GM12878 (cell line): ENCODE data around the gene DPP4. TPM values are rescaled to one million over a fixed set of nuclear protein-coding genes. Genes with fewer than 3 reads are reported as not detected.

Experiments used
- ATAC-seq: fragments of 200-7000 bp; cut with Tn5 transposase; 3 replicates; pipeline ENCODE4 v1.9.1; 2020; ENCODE audit warnings: mild to moderate bottlenecking, moderate library complexity
- BruUV-seq: library from RNA; stranded (reverse); fragments of 400-500 nt; replicated peaks from 2 replicates; lab custom pipeline; 2021; lab: Mats Ljungman, UMichigan
- CTCF ChIA-PET: fragments of 300-600 bp; sonication (Branson Sonifier 250); formaldehyde crosslinking; extraction: SDS; loops from one replicate; lab custom pipeline; 2021; ENCODE audit warnings: inconsistent platforms; lab: Yijun Ruan, JAX
- POLR2A ChIA-PET: fragments of 350-600 bp; formaldehyde crosslinking; extraction: SDS; loops from one replicate; lab custom pipeline; 2021; ENCODE audit warnings: inconsistent platforms; lab: Charles Lee
- RAD21 ChIA-PET: fragments of 300-600 bp; sonication (Branson Sonifier 250); formaldehyde crosslinking; loops from one replicate; lab custom pipeline; 2023; ENCODE audit warnings: antibody characterized with exemption; ENCODE audit not compliant: unreplicated experiment; lab: Charles Lee
- SMC1A ChIA-PET: fragments of 300-600 bp; sonication (Branson Sonifier 250); formaldehyde crosslinking; loops from one replicate; lab custom pipeline; 2023; ENCODE audit not compliant: unreplicated experiment, uncharacterized antibody; lab: Charles Lee
- DNase-seq: peaks from one replicate; pipeline ENCODE4 v3.0.0-alpha.2; 2011; ENCODE audit warnings: low read depth, low spot score
- FAIRE-seq: peaks from 3 replicates; lab custom pipeline; 2011; peaks lifted over from hg19 to GRCh38; lab: Jason Lieb, UNC
- H2AFZ ChIP-seq: 2 replicates; pipeline ENCODE4 v1.6.0; 2011; ENCODE audit warnings: low read depth, low read length, control low read depth; ENCODE audit not compliant: control insufficient read depth
- H3K27ac ChIP-seq: 2 replicates; pipeline ENCODE4 v1.5.1; 2011; ENCODE audit warnings: control low read depth; ENCODE audit not compliant: control insufficient read depth, insufficient read depth
- H3K27me3 ChIP-seq, 2 experiments: replicated peaks in 1 of 2; 2 replicates each; pipeline versions ENCODE4 v1.6.0 to v1.6.1; 2011; ENCODE audit warnings: low read length in 1 of 2; ENCODE audit not compliant: control insufficient read depth in 2 of 2, insufficient read depth in 2 of 2
- H3K36me3 ChIP-seq, 2 experiments: 2 replicates each; pipeline ENCODE4 v1.5.1; 2011; ENCODE audit warnings: low read length in 1 of 2; ENCODE audit not compliant: control insufficient read depth in 2 of 2, insufficient read depth in 2 of 2
- H3K4me1 ChIP-seq: 2 replicates; pipeline ENCODE4 v1.6.1; 2011; ENCODE audit warnings: mild to moderate bottlenecking, low read length, moderate library complexity, mixed read lengths; ENCODE audit not compliant: control insufficient read depth, insufficient read depth
- H3K4me2 ChIP-seq: 2 replicates; pipeline ENCODE4 v1.6.0; 2011; ENCODE audit warnings: control low read depth; ENCODE audit not compliant: control insufficient read depth, insufficient read depth
- H3K4me3 ChIP-seq: fragments of 200-600 bp; sonication (generic); 2 replicates; pipeline ENCODE4 v1.5.1; 2016
- H3K79me2 ChIP-seq: 2 replicates; pipeline ENCODE4 v1.6.0; 2011; ENCODE audit warnings: low read length; ENCODE audit not compliant: control insufficient read depth, insufficient read depth
- H3K9ac ChIP-seq: 2 replicates; pipeline ENCODE4 v1.8.0; 2011; ENCODE audit warnings: low read length, control low read depth, mixed read lengths; ENCODE audit not compliant: control insufficient read depth, insufficient read depth
- H3K9me3 ChIP-seq: replicated peaks from 3 replicates; pipeline ENCODE4 v1.5.1; 2011; ENCODE audit warnings: mild to moderate bottlenecking, low read length; ENCODE audit not compliant: control insufficient read depth, insufficient read depth
- H4K20me1 ChIP-seq: 2 replicates; pipeline ENCODE4 v1.6.0; 2011; ENCODE audit not compliant: control insufficient read depth, insufficient read depth
- ATF7 ChIP-seq: fragments of 450-650 bp; IDR thresholded peaks from 2 replicates; pipeline ENCODE4 v1.6.1; 2016; ENCODE audit warnings: low read depth, mild to moderate bottlenecking
- E2F4 ChIP-seq: IDR thresholded peaks from 2 replicates; pipeline ENCODE4 v1.6.1; 2012; ENCODE audit warnings: low read depth, low read length, improper control_type of control experiment
- GATAD2B ChIP-seq: fragments of 450-650 bp; conservative IDR thresholded peaks from 2 replicates; pipeline ENCODE4 v1.6.1; 2017; ENCODE audit warnings: low read depth, mild to moderate bottlenecking, moderate library complexity
- JUND ChIP-seq: IDR thresholded peaks from 2 replicates; pipeline ENCODE4 v1.6.1; 2012; ENCODE audit warnings: low read depth, mild to moderate bottlenecking, low read length, improper control_type of control experiment, moderate library complexity
- MXI1 ChIP-seq: fragments of 150-350 bp; IDR thresholded peaks from 2 replicates; pipeline ENCODE4 v1.6.1; 2011; ENCODE audit warnings: low read depth, mild to moderate bottlenecking, inconsistent platforms, low read length, improper control_type of control experiment
- NFIC ChIP-seq: IDR thresholded peaks from 2 replicates; pipeline ENCODE4 v1.6.1; 2012; ENCODE audit warnings: low read depth, mild to moderate bottlenecking, inconsistent platforms, low read length, moderate library complexity
- RAD21 ChIP-seq: IDR thresholded peaks from 2 replicates; pipeline ENCODE4 v1.6.1; 2011; ENCODE audit warnings: mild to moderate bottlenecking, low read depth, low read length, moderate library complexity; ENCODE audit not compliant: insufficient read depth
- SMARCA5 ChIP-seq: fragments of 450-650 bp; IDR thresholded peaks from 2 replicates; pipeline ENCODE4 v1.6.1; 2017; ENCODE audit warnings: mild to moderate bottlenecking
- SPI1 ChIP-seq: IDR thresholded peaks from 2 replicates; pipeline ENCODE4 v1.6.1; 2011; ENCODE audit warnings: low read depth, mild to moderate bottlenecking, low read length, moderate library complexity, borderline replicate concordance; ENCODE audit not compliant: insufficient read depth
- TAF1 ChIP-seq: IDR thresholded peaks from 2 replicates; pipeline ENCODE4 v1.6.1; 2011; ENCODE audit warnings: mild to moderate bottlenecking, low read depth, low read length, borderline replicate concordance
- TCF3 ChIP-seq: IDR thresholded peaks from 2 replicates; pipeline ENCODE4 v1.6.1; 2012; ENCODE audit warnings: low read depth, mild to moderate bottlenecking, low read length, borderline replicate concordance; ENCODE audit not compliant: insufficient read depth
- YBX1 ChIP-seq: fragments of 450-650 bp; IDR thresholded peaks from 2 replicates; pipeline ENCODE4 v1.6.1; 2016; ENCODE audit warnings: antibody characterized with exemption
- ZNF24 ChIP-seq: fragments of 450-650 bp; IDR thresholded peaks from 2 replicates; pipeline ENCODE4 v1.6.1; 2017; ENCODE audit warnings: antibody characterized with exemption, mild to moderate bottlenecking
- WGBS: methylation state at CpG from one replicate; pipeline ENCODE4 v1.1.6; 2016; ENCODE audit warnings: low lambda C conversion rate; ENCODE audit not compliant: insufficient replicate concordance, insufficient coverage; ENCODE audit errors: missing lambda C conversion rate; 5-methylcytosine and 5-hydroxymethylcytosine counted together
- in situ Hi-C: fragments of 300-500 bp; cut with MboI; formaldehyde crosslinking; loops from 9 replicates; pipeline ENCODE4 v1.14.3; 2018; ENCODE audit warnings: mixed read lengths
- intact Hi-C: fragments of 100-400 bp; cut with micrococcal nuclease; formaldehyde crosslinking; loops from one replicate; pipeline ENCODE4 v1.14.2; 2022; ENCODE audit not compliant: unreplicated experiment
- polyA plus RNA-seq, 11 experiments: library from polyadenylated mRNA; depleted of rRNA in 4 of 11; unstranded in 6 of 11; stranded (reverse) in 5 of 11; fragments of >200 nt; fragmentation: Nextera tagmentation in 4 of 11; fragmentation: Illumina TruSeq in 1 of 11; extraction: Ambion mirVana in 4 of 11; extraction: Trizol in 1 of 11; gene quantifications; 1 replicate in 1 of 11; 2 replicates in 10 of 11; pipeline versions ENCODE4 v1.2.1 to v1.2.3, GENCODE V29; 2011 to 2016; ENCODE audit warnings: inconsistent platforms in 2 of 11, missing spikeins in 2 of 11, low read depth in 1 of 11
- total RNA-seq, 4 experiments: library from RNA; depleted of rRNA in 3 of 4; stranded (reverse); fragments of >200 nt in 3 of 4; fragmentation: Illumina TruSeq in 1 of 4; extraction: Trizol in 1 of 4; gene quantifications; 2 replicates each; pipeline versions ENCODE4 v1.2.1 to v1.2.3, GENCODE V29; 2013 to 2021

Gene DPP4
- total and polyA plus RNA-seq, 10 of the 15 experiments (the other 5 are each of a cell fraction or from before 2014, with no cell fraction given), result 4.1 to 11.4 (median 9.3) TPM

GRCh38 chr2:162075689-162076132 is 1.7 kb upstream of the DPP4 start:
- ChIA-PET CTCF (no interaction called here), POLR2A (interaction anchor here (9.8 kb wide), 1 partner anchor 16 kb away, joined by 98 read pairs; no protein-coding TSS in a partner anchor), SMC1A (interaction anchor here (10.2 kb wide), 1 partner anchor 15 kb away, joined by 152 read pairs; no protein-coding TSS in a partner anchor), RAD21 (no interaction called here)
- Histone ChIP-seq H3K9me3 (no peaks in the 10 kb centered on the region; the same call in 2 of the 3 replicates), H3K36me3 (no peaks in the 10 kb centered on the region), H3K79me2 (no peaks in the 10 kb centered on the region), H3K27ac (no peak overlapping the region), H3K4me3 (no peak overlapping the region), H4K20me1 (no peaks in the 10 kb centered on the region), H3K4me2 (no peak overlapping the region), H2AFZ (no peak overlapping the region), H3K27me3 (no peaks in the 10 kb centered on the region), H3K4me1 (peaks cover 6% of the 10 kb centered on the region; the same call in 1 of the 2 replicates), H3K9ac (no peak overlapping the region)
- no peak for ATAC-seq
- no peak for FAIRE-seq
- no TSS peak for BruUV-seq
- 75% methylated on average over 2 of the region's 2 CpGs for WGBS
- intact Hi-C loops (loop anchor here (2.0 kb wide), 1 partner anchor 45 kb away; no protein-coding TSS in a partner anchor), in situ Hi-C loops (no loop called here)
- no peak for DNase-seq
- TF ChIP-seq YBX1, result no peak

GRCh38 chr2:162074928-162075688 is 1.1 kb upstream of the DPP4 start:
- FAIRE-seq, result no peak
- TF ChIP-seq NFIC, result no peak
- TF ChIP-seq SMARCA5, result no peak
- TF ChIP-seq E2F4, result no peak
- no peak for TF ChIP-seq MXI1
- TF ChIP-seq TCF3, result no peak
- TF ChIP-seq RAD21, result no peak
- no peak for TF ChIP-seq ZNF24
- TF ChIP-seq JUND, result no peak
- no peak for TF ChIP-seq GATAD2B
- no peak for TF ChIP-seq ATF7
- no peak for TF ChIP-seq TAF1
- TF ChIP-seq SPI1, result no peak

More at GRCh38 chr2:162074928-162075688, 1.1 kb upstream of the DPP4 start:
- Histone ChIP-seq H4K20me1 (no peaks in the 10 kb centered on the region), H3K4me3 (no peak overlapping the region), H3K27me3 (no peaks in the 10 kb centered on the region), H3K36me3 (no peaks in the 10 kb centered on the region), H3K9me3 (no peaks in the 10 kb centered on the region; the same call in 2 of the 3 replicates), H2AFZ (no peak overlapping the region), H3K9ac (no peak overlapping the region), H3K79me2 (no peaks in the 10 kb centered on the region), H3K4me2 (no peak overlapping the region), H3K4me1 (peaks cover 6% of the 10 kb centered on the region; the same call in 1 of the 2 replicates), H3K27ac (no peak overlapping the region)
- BruUV-seq, result no TSS peak
- ChIA-PET SMC1A (interaction anchor here (1.2 to 10.2 kb wide), 5 partner anchors 14 to 59 kb away, joined by 3 to 152 read pairs (median 8); no protein-coding TSS in a partner anchor), RAD21 (interaction anchor here (1.5 to 4.9 kb wide), 2 partner anchors 16 to 51 kb away, joined by 6 to 46 read pairs; no protein-coding TSS in a partner anchor), CTCF (interaction anchor here (0.6 to 3.9 kb wide), 4 partner anchors 16 to 671 kb away, joined by 3 to 26 read pairs (median 3); no protein-coding TSS in a partner anchor), POLR2A (interaction anchor here (9.8 kb wide), 1 partner anchor 16 kb away, joined by 98 read pairs; no protein-coding TSS in a partner anchor)
- in situ Hi-C loops, result no loop called here
- DNase-seq (no peak), ATAC-seq (no peak)
- 58% methylated on average over 6 of the region's 6 CpGs for WGBS
- intact Hi-C loops, result loop anchor here (2.0 kb wide), 1 partner anchor 46 kb away; no protein-coding TSS in a partner anchor
